Left forelimb (tissue), 1 donor: Measurements from ENCODE around the gene SCRG1.

Experiments used
- DNase-seq: peaks from one replicate; pipeline ENCODE4 v3.0.0-alpha.2; 2018; ENCODE audit warnings: low spot score

Gene SCRG1

GRCh38 chr4:173411106-173411693 lies 12.3 kb upstream of the SCRG1 start:
- DNase-seq = no peak

DNA sequence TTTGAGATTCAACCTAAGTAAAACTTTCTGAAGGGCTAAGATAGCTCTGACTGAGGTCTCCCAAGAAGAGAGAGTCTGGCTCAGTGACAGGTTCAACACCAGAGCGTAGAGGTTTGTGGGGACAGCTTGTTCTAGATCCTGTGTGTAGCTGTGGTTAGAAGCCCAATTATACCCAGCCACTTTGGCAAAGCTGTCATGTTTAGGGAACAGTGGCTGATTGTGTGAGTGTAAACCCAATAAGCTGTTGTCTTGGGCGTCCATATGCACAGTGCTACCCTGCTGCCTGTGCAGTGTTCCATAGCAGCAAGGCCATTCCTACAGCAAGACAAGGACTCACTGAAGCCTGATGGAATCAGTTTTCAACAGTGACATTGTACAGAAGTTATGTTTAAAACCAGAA lies 11.2 kb upstream of the SCRG1 start:
- no peak for DNase-seq

DNA sequence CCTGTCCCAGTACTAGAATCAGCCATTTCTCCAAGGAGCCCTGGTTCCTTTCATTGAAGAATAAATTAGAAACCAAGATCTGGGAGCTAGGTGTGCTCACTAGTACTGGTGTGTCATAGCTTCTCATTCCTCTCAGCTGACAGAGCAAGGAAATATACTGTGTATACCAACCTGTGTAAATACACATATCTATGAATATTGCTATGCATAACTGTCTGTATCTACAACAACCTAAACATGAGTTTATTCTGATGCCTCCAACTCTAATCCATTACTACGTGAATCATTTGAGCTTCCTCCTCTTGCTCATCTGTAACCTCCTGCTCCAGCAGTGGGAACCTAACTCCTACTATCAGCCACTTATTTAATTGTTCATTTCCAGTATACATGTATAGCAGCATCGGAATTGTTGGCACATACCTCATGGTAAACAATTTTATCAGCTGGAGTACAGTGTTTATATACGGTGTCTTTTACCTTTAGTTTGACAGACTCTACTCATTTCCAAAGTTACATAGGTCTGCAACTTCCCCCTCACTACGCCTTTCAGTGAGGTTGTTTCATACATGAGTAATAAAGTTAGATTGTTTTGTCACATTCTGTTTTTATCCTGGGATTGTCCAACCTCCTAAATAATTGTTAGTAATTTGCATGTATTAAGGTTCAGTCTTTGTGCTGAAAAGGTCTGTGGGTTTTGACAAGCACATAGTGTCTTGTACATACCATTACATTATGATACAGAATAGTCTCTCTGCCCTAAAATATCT lies 7.1 kb upstream of the SCRG1 start:
- no peak for DNase-seq

- DNase-seq = no peak
These were observed 5.5 kb upstream of the SCRG1 start for GRCh38 chr4:173404296-173404865.

- no peak for DNase-seq
These were observed 4.1 kb upstream of the SCRG1 start for GRCh38 chr4:173403051-173403450.

- DNase-seq = no peak
These were observed 2.1 kb upstream of the SCRG1 start for GRCh38 chr4:173401063-173401462.

DNA sequence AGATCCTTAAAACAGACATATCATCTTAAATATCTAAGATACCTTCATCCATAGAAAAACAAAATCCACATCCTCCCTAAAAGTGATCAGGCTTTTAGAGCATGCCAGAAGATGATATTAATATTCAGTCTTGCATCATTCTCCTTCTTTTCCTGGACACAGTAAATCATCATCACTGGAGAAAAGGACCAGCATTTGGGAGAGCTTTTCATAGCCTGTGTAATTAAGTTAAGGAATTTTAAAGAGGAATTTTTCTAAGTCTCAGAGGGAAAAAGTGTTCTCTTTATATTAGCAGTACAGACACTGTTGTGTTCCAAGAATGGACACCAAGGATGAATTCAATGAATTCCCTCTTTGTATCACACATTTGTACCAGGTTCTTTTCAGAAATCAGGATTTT lies 696 bp downstream of the SCRG1 start:
- DNase-seq = no peak

DNA sequence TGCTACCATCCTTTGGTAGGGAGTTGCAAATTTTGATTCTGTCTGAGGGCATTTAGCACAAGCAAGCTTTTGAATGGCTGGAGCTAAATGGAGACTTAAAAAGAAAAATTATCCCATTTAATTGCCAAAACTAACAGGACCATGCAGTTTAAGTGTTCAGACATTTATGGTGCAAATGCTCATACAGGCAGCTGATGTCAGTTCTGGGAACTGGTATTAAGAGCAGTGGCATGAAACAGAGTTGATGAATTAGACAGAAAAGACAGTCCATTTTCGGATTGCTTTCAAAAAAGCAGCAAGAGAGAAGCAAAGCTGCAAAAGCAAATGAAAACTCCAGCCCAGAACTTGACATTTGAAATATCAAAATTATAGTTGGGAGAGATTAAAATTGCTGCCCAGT lies 1.3 kb downstream of the SCRG1 start:
- DNase-seq = no peak

DNA sequence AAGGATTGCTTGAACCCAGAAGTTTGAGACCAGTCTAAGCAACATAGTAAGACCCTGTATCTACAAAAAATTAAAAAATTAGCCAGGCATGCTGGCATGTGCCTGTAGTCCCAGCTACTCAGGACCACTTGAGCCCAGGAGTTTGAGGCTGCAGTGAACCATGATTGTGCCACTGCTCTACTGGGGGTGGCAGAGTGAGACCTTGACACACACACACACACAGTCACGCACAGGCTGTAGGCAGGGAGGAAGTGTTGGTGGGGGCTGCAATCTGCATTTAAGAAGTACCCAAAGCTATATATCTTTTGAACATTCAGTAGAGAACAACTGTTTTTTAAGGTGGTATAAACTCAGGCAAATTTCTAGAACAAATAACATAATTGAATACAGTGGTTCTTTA lies 7.2 kb downstream of the SCRG1 start:
- no peak for DNase-seq

DNA sequence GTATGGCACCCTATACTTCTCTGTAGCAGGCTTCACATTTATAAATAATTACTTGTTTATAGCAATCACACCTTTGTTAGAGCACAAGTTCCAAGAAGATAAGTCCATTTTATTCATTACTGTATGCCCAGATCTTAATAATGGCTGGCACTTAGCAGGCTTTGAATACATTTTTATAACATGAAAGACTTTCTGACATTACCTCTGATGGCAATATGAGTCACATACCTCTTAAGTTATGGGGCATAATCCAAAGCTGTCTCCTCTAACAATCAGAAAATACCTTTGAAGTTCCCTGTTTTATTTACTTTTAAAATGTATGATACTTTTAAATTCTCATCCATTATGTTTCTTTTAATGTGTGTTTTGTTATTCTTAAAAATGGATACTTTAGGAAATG lies 12.2 kb downstream of the SCRG1 start:
- no peak for DNase-seq

DNA sequence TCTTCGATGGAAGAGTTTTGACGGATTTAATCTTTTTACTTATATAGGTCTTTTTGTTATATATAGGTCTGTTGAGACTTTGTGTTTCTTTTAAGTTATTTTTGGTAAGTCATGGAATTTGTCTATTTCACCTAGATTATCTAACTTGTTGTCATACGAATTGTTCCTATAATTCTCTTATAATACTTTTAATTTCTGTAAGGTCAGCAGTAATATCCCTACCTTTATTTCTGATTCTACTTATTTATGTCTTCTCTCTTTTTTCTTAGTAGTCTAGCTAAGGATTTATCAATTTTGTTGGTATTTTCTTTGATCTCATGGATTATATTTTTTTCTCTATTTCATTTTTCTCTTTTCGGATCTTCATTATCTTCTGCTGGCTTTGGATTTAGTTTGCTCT lies 16.6 kb downstream of the SCRG1 start:
- no peak for DNase-seq

GRCh38 chr4:173381610-173382009 lies 17.3 kb downstream of the SCRG1 start:
- no peak for DNase-seq

DNA sequence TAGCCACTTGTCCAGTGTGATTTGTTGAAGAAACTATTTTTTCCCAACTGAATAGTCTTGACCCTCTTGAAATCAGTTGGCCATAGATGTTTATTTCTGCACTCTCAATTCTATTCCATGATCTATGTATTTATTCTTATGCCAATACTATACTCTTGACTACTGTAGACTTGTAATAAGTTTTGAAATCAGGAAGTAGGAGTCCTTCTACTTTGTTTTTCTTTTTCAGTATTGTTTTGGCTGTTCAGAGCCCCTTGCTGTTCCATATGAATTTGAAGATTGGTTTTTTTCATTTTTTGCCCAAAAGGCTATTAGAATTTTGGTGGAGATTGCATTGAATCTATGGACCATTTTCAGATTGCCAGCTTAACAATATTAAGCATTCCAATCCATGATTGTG lies 17.9 kb downstream of the SCRG1 start:
- no peak for DNase-seq

GRCh38 chr4:173379929-173380328 lies 19.0 kb downstream of the SCRG1 start:
- no peak for DNase-seq

GRCh38 chr4:173374588-173374987 lies 24.3 kb downstream of the SCRG1 start:
- no peak for DNase-seq

GRCh38 chr4:173371292-173372192 lies 27.4 kb downstream of the SCRG1 start:
- DNase-seq = peak; percentile 87

GRCh38 chr4:173370477-173371291 lies 28.2 kb downstream of the SCRG1 start, which contains the start of gene SAP30:
Gene SAP30, plus strand, starts transcription at chr4:173370954. Its CDS starts 229 bp downstream, at chr4:173371183.
- peak; percentile 100 for DNase-seq

DNA sequence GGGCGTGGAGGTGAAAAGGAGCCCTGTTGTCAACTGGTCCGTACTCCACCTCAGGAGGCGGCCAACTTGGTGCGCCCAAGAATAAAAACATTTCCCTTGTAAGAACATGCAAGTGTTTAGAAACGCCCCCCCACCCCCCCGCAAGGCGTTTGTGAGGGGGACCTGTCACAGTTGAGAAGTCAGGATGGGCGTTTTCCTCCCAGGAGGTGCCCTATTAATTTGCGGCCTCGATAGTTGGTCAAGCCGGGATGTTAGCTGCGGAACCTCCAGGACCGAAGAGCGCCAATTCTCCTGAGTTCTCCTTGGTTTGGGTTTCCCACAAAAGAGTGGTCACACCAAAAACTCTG lies 28.8 kb downstream of the SCRG1 start:
- no peak for DNase-seq

- DNase-seq = no peak
These were observed 31.0 kb downstream of the SCRG1 start for GRCh38 chr4:173367946-173368345.

- no peak for DNase-seq
These were observed 31.6 kb downstream of the SCRG1 start for GRCh38 chr4:173367285-173367684.

DNA sequence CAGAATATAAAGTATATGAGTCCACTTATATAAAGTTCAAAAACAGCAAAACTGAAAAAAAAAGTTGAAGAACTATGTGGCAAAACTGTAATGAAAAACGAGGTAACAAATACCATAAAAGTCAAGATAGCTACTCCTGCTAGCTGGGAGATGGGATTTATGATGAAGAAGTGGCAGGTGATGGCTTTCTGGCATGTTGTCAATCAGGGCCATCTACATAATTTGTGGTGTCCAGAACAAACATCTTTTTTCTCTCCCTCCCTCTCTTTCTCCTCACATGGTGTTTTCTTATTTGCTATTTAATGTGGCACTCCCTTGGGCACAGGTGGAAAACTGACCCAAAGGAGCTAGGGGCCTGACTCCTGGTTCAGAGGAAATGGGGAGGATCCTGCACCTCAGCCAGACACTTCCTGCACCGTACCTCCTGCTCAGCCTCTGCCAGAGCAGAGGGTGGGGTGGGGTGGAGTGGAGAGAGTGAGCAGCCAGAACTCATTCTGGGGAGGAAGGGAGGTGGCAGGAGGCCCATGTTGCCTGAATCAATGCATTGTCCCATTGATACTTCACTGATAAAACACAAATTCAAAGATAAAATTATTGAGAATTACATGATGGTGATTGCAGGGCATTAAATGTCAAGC lies 33.4 kb downstream of the SCRG1 start:
- no peak for DNase-seq
